Measurements from ENCODE around the gene SNAP29.
"Not testable (repeated sequence)": the region's sequence is repeated elsewhere in the genome, so short reads cannot be mapped to it uniquely, and the experiment has no call there.

The SNAP29 gene

DNA sequence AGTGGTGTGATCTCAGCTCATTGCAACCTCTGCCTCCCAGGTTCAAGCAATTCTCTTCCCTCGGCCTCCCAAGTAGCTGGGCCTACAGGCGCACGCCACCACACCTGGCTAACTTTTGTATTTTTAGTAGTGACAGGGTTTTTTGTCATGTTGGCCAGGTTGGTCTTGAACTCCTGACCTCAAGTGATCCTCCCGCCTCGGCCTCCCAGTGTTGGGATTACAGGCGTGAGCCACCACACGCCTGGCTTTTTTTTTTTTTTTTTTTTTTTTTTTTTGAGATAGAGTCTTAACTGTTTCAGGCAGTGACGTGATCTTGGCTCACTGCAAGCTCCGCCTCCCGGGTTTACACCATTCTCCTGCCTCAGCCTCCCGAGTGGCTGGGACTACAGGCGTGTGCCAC lies 71.6 kb downstream of the SNAP29 start:
- not testable (repeated sequence) for DNase-seq (ENCODE audit: low spot score)

DNA sequence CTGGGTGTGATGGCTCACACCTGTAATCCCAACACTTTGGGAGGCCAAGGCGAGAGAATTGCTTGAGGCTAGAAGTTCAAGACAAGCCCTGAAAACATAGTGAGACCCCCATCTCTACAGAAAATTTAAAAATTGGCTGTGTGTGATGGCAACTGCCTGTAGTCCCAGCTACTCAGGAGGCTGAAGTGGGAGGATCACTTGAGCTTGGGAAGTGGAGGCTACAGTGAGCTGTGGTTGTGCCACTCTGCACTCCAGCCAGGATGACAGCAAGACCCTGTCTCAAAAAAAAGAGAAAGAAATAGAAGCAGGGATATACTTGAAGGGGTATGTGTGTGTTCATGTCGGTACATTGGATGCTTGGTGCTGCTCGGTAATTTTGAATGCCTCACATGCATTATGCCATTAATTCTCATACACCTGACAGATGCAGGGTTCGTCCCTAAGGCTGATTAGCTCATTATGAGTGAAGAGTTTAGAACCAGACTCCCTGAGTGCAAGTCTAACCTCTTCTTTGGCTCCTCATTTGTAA lies 72.4 kb downstream of the SNAP29 start:
- DNase-seq (ENCODE audit: low spot score): no peak

DNA sequence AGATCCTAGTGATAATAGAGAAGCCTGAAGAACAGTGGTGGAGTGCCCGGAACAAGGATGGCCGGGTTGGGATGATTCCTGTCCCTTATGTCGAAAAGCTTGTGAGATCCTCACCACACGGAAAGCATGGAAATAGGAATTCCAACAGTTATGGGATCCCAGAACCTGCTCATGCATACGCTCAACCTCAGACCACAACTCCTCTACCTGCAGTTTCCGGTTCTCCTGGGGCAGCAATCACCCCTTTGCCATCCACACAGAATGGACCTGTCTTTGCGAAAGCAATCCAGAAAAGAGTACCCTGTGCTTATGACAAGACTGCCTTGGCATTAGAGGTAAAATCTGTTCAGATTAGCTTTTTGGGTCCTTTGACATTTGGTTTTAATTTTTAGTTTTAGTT lies 75.1 kb downstream of the SNAP29 start:
- no peak for DNase-seq (ENCODE audit: low spot score)

DNA sequence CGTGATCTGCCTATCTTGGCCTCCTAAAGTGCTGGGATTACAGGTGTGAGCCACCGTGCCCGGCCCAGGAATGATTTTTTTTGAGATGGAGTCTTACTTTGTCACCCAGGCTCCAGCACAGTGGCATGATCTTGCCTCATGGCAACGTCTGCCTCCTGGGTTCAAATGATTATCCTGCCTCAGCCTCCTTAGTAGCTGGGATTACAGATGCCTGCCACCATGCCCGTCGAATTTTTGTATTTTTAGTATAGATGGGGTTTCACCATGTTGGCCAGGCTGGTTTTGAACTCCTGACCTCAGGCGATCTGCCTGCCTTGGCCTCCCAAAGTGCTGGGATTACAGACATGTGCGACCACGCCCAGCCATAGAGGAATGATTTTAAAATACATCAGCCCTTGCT lies 76.2 kb downstream of the SNAP29 start:
- DNase-seq (ENCODE audit: low spot score): not testable (repeated sequence)

DNA sequence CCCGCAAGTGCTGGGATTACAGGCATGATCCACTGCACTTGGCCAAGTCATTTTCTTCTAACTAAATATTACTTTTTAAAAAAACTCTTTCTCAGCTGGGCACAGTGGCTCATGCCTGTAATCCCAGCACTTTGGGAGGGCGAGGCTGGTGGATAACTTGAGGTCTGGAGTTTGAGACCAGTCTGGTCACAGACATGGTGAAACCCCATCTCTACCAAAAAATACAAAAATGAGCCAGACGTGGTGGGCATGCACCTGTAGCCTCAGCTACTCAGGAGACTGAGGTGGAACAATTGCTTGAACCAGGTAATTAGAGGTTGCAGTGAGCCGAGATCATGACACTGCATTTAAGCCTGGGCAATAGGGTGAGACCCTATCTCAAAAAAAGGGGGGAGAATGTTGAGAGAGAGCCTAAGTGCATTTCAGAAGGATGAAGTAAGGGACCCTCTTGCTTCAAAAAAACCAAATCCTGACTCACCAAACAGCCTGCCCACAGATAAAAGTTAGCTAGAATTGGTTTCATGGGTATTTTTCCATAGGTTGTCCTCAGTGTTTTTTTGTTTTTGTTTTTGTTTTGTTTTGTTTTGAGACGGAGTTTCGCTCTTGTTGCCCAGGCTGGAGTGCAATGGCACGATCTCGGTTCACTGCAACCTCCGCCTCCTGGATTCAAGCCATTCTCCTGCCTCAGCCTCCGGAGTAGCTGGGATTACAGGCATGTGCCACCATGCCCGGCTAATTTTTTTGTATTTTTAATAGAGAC lies 77.2 kb downstream of the SNAP29 start:
- not testable (repeated sequence) for DNase-seq (ENCODE audit: low spot score)

DNA sequence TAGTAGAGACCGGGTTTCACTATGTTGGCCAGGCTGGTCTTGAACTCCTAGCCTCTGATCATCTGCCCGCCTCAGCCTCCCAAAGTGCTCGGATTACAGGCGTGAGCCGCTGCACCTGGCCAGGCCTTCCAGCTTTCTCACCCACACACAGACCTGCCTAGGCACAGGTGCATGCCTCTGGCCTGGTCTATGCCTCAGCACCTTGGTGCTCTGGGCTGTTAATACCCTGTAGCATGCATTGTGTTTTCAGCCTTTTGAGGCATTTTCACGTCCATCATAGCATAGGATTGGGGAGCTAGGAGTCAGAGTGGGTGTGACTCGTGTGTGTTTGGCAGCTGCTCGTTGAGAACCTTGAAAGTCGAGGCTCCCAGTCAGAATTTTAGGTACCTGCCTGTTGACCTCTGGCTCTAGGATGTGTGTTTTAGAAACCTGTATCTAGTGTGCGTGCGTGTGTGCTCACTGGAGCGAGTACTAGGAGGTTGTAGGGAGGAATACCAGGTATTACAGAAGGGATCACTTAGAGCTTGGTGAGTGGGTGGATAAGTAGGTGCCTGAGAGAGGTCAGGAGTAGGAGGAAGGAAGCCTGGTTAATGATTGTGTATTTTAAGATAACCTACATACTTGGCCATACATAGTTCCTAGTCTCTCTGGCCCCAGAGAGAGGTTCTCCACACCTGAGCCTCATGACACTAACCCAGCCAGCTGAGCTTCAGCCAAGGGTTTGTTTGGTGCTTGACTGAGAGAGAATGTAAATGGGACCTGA lies 78.4 kb downstream of the SNAP29 start:
- DNase-seq (ENCODE audit: low spot score): no peak

DNA sequence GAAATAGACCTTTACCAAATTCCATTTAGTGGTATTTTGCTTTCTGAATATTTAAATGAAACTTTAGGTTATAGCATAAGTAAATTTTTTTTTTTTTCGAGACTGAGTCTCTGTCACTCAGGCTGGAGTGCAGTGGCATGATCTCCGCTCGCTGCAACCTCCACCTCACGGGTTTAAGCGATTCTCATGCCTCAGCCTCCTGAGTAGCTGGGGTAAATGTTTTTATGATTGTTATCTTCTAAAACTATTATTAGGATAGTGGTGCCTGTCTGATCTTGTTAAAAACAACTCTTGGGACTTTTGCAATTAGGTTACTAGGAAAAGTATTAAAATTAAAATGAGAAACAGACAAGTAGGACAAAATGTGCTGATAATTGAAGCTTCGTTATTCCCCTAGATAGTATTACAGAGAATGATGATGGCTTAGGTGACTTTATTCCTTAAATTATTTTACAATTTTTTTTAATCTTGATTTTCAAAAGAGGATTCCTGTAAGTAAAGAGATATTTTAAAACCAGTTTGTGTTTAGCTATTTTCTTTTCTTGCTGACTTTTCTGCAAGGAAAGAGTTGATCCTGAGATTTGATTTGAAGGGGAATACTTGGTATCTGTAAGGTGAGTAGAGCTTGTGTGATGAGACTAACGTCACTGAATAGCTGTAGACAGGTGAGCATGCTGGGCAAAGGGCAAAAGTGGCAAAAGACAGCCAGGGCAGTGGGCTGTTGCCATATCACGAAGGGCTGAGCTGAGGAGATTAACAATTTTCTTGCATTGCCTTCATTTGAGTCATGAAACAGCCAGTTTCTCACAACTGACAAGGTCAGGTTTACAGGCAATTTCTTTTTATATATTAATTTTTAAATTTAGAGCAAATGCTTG lies 79.2 kb downstream of the SNAP29 start:
- DNase-seq (ENCODE audit: low spot score): no peak

DNA sequence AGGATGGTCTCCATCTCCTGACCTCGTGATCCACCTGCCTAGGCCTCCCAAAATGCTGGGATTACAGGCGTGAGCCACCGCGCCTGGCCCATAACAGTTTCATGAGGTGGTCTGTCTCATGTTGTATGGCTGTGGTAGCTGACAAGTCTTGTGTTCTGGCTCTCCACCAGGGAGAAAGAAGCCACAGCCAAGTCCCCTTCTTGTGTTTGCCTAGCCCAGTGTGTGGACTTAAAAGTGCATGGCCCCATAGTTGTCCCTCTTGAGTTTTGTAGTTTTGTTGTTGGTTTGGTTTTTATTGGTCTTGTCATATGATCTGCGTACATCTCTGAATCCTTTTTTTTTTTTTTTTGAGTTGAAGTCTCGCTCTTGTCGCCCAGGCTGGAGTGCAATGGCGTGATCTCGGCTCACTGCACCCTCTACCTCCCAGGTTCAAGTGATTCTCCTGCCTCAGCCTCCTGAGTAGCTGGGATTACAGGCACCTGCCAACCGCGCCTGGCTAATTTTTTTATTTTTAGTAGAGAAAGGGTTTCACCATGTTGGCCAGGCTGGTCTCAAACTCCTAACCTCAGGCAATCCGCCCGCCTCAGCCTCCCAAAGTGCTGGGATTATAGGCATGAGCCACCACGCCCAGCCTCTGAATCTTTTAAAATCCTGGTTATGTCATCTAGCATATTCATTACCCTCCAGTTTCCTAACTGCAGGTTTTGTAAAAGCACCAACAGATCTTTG lies 80.8 kb downstream of the SNAP29 start:
- DNase-seq (ENCODE audit: low spot score): not testable (repeated sequence)

DNA sequence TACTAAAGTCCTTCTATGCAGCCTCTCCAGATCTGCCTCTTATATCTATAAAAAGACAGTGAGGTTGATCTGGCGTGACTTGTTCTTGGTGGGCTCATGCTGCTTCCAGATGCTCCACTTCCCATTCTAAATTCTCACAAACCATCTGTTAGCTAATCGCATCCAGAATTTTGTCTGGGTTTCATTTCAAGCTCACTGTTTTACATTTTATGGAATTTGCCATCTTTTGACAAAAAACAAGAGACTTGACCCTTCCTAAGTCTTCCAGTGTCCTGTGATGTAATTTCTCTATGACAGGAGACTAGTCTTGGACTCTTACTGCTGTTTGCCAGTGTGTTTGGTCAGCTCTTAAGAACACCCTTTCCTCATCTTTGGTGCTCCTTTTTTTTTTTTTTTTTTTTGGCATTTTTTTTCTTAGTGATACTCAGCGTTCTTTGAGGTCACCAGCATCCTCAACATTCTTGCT lies 81.4 kb downstream of the SNAP29 start:
- DNase-seq (ENCODE audit: low spot score): no peak
